HepG2 (cell line): ENCODE data around the gene KCNMA1. TPM values are rescaled to one million over a fixed set of nuclear protein-coding genes. Genes with fewer than 3 reads are reported as not detected.

Experiments
- ETV6 ChIP-seq: sonication (generic); formaldehyde crosslinking; conservative IDR thresholded peaks from 2 replicates; pipeline ENCODE4 v1.4.0; 2020; ENCODE audit warnings: missing genetic modification reagents
- MAFG ChIP-seq: sonication (generic); formaldehyde crosslinking; IDR thresholded peaks from 2 replicates; pipeline ENCODE4 v1.5.1; 2020; ENCODE audit warnings: mild to moderate bottlenecking, missing genetic modification reagents
- NR2F1 ChIP-seq, 2 experiments: fragments of 450-650 bp in 1 of 2; formaldehyde crosslinking in 1 of 2; IDR thresholded peaks; 2 replicates each; pipeline versions ENCODE4 v1.5.0 to v1.6.1; 2016 to 2020; ENCODE audit warnings: mild to moderate bottlenecking in 1 of 2, missing compliant biosample characterization in 1 of 2, missing genetic modification reagents in 1 of 2, moderate library complexity in 1 of 2
- ZNF660 ChIP-seq: sonication (generic); formaldehyde crosslinking; IDR thresholded peaks from 2 replicates; pipeline ENCODE4 v1.5.1; 2020; ENCODE audit warnings: mild to moderate bottlenecking, low read depth, missing genetic modification reagents, borderline replicate concordance
- ZSCAN21 ChIP-seq: sonication (generic); formaldehyde crosslinking; IDR thresholded peaks from 2 replicates; pipeline ENCODE4 v1.8.0; 2022; ENCODE audit warnings: mild to moderate bottlenecking, missing genetic modification reagents, moderate library complexity, borderline replicate concordance
- polyA plus RNA-seq, 8 experiments: library from polyadenylated mRNA; depleted of rRNA in 3 of 8; stranded (reverse) in 7 of 8; unstranded in 1 of 8; fragments of >200 nt; fragmentation: Illumina TruSeq in 4 of 8; extraction: Trizol in 4 of 8; gene quantifications; 2 replicates each; pipeline versions ENCODE4 v1.2.1 to v1.2.3, GENCODE V29; 2011 to 2016; ENCODE audit warnings: low read depth in 4 of 8, missing spikeins in 1 of 8, mixed read lengths in 1 of 8; ENCODE audit not compliant: insufficient read depth in 1 of 8
- total RNA-seq, 5 experiments: library from RNA; depleted of rRNA; stranded (reverse); fragments of >200 nt; fragmentation: Illumina TruSeq; extraction: Trizol; gene quantifications; 2 replicates each; pipeline ENCODE4 v1.2.3, GENCODE V29; 2016; ENCODE audit warnings: low read depth in 1 of 5
- TF ChIP-seq, protein P1 (sequence below): sonication (generic); formaldehyde crosslinking; IDR thresholded peaks from 2 replicates; pipeline ENCODE4 v1.5.1; 2020; ENCODE audit warnings: mild to moderate bottlenecking, missing genetic modification reagents, borderline replicate concordance
- TF ChIP-seq, protein P2 (sequence below): sonication (generic); formaldehyde crosslinking; IDR thresholded peaks from 2 replicates; pipeline ENCODE4 v1.4.0; 2020; ENCODE audit warnings: low read depth, mild to moderate bottlenecking, missing genetic modification reagents
- TF ChIP-seq, protein P3 (sequence below): sonication (generic); formaldehyde crosslinking; IDR thresholded peaks from 2 replicates; pipeline ENCODE4 v1.8.0; 2022; ENCODE audit warnings: low read depth, missing genetic modification reagents
- TF ChIP-seq, protein P4 (sequence below): sonication (generic); formaldehyde crosslinking; IDR thresholded peaks from 2 replicates; pipeline ENCODE4 v1.4.0; 2020; ENCODE audit warnings: missing genetic modification reagents, borderline replicate concordance

Gene KCNMA1
- total and polyA plus RNA-seq, 2 of the 13 experiments (the other 11 are each of a cell fraction or from before 2014, with no cell fraction given) = 0.02 TPM; not detected in 1

DNA sequence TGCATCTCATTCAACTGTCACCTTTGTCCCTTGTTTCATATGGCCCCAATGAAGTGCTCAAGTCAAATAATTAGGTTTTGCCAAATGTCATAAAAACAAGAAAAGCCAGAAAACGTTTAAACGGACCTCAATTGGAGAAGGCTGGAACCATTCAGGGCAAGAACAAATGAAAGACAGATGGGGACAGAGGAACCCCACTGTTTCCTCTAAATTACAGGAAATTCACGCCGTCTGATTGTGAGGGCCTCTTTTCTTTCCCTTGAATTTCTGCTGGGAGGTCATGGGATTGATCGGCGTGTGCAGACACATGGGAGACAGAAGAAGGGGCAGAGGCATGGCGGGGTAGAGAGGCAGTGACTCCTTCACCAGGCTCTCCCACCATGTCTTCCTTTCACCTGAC is 656.4 kb downstream of the KCNMA1 start (continued):
- TF ChIP-seq ZSCAN21 (CRISPR knock-in tag) = no peak
- TF ChIP-seq, protein P1, sequence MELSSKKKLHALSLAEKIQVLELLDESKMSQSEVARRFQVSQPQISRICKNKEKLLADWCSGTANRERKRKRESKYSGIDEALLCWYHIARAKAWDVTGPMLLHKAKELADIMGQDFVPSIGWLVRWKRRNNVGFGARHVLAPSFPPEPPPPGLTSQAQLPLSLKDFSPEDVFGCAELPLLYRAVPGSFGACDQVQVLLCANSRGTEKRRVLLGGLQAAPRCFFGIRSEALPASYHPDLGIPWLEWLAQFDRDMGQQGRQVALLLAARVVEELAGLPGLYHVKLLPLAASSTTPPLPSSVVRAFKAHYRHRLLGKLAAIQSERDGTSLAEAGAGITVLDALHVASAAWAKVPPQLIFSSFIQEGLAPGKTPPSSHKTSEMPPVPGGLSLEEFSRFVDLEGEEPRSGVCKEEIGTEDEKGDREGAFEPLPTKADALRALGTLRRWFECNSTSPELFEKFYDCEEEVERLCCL (CRISPR knock-in tag) = no peak
- TF ChIP-seq, protein P2, sequence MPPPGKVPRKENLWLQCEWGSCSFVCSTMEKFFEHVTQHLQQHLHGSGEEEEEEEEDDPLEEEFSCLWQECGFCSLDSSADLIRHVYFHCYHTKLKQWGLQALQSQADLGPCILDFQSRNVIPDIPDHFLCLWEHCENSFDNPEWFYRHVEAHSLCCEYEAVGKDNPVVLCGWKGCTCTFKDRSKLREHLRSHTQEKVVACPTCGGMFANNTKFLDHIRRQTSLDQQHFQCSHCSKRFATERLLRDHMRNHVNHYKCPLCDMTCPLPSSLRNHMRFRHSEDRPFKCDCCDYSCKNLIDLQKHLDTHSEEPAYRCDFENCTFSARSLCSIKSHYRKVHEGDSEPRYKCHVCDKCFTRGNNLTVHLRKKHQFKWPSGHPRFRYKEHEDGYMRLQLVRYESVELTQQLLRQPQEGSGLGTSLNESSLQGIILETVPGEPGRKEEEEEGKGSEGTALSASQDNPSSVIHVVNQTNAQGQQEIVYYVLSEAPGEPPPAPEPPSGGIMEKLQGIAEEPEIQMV (CRISPR knock-in tag) = no peak
- TF ChIP-seq ZNF660 (CRISPR knock-in tag) = no peak
- TF ChIP-seq, protein P3, sequence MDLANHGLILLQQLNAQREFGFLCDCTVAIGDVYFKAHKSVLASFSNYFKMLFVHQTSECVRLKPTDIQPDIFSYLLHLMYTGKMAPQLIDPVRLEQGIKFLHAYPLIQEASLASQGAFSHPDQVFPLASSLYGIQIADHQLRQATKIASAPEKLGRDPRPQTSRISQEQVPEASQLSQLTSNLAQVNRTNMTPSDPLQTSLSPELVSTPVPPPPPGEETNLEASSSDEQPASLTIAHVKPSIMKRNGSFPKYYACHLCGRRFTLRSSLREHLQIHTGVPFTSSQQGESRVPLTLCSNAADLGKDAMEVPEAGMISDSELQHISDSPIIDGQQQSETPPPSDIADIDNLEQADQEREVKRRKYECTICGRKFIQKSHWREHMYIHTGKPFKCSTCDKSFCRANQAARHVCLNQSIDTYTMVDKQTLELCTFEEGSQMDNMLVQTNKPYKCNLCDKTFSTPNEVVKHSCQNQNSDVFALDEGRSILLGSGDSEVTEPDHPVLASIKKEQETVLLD (CRISPR knock-in tag) = no peak
- no peak for TF ChIP-seq MAFG
- no peak for TF ChIP-seq ETV6 (CRISPR knock-in tag)
- no peak for TF ChIP-seq NR2F1 (CRISPR knock-in tag; IDR thresholded peaks at IDR 0.05)
- TF ChIP-seq, protein P4, sequence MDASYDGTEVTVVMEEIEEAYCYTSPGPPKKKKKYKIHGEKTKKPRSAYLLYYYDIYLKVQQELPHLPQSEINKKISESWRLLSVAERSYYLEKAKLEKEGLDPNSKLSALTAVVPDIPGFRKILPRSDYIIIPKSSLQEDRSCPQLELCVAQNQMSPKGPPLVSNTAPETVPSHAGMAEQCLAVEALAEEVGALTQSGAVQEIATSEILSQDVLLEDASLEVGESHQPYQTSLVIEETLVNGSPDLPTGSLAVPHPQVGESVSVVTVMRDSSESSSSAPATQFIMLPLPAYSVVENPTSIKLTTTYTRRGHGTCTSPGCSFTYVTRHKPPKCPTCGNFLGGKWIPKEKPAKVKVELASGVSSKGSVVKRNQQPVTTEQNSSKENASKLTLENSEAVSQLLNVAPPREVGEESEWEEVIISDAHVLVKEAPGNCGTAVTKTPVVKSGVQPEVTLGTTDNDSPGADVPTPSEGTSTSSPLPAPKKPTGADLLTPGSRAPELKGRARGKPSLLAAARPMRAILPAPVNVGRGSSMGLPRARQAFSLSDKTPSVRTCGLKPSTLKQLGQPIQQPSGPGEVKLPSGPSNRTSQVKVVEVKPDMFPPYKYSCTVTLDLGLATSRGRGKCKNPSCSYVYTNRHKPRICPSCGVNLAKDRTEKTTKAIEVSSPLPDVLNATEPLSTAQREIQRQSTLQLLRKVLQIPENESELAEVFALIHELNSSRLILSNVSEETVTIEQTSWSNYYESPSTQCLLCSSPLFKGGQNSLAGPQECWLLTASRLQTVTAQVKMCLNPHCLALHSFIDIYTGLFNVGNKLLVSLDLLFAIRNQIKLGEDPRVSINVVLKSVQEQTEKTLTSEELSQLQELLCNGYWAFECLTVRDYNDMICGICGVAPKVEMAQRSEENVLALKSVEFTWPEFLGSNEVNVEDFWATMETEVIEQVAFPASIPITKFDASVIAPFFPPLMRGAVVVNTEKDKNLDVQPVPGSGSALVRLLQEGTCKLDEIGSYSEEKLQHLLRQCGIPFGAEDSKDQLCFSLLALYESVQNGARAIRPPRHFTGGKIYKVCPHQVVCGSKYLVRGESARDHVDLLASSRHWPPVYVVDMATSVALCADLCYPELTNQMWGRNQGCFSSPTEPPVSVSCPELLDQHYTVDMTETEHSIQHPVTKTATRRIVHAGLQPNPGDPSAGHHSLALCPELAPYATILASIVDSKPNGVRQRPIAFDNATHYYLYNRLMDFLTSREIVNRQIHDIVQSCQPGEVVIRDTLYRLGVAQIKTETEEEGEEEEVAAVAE (CRISPR knock-in tag) = no peak
- TF ChIP-seq, all 625 proteins: peak for 0
